NCI-H2196 treated with DMSO at 0.1 percent for 48 hours (cell line): Measurements from ENCODE around the gene STAC3.

Experiments
- DNase-seq: peaks from one replicate; lab custom pipeline; 2025; ENCODE audit not compliant: unreplicated experiment; lab: John Stamatoyannopoulos, UW

STAC3 gene

DNA sequence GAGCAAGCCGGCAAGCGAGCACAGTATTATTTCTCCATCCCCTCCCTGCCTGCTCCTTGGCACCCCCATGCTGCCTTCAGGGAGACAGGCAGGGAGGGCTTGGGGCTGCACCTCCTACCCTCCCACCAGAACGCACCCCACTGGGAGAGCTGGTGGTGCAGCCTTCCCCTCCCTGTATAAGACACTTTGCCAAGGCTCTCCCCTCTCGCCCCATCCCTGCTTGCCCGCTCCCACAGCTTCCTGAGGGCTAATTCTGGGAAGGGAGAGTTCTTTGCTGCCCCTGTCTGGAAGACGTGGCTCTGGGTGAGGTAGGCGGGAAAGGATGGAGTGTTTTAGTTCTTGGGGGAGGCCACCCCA lies 38.3 kb downstream of the STAC3 start:
- no peak for DNase-seq

DNA sequence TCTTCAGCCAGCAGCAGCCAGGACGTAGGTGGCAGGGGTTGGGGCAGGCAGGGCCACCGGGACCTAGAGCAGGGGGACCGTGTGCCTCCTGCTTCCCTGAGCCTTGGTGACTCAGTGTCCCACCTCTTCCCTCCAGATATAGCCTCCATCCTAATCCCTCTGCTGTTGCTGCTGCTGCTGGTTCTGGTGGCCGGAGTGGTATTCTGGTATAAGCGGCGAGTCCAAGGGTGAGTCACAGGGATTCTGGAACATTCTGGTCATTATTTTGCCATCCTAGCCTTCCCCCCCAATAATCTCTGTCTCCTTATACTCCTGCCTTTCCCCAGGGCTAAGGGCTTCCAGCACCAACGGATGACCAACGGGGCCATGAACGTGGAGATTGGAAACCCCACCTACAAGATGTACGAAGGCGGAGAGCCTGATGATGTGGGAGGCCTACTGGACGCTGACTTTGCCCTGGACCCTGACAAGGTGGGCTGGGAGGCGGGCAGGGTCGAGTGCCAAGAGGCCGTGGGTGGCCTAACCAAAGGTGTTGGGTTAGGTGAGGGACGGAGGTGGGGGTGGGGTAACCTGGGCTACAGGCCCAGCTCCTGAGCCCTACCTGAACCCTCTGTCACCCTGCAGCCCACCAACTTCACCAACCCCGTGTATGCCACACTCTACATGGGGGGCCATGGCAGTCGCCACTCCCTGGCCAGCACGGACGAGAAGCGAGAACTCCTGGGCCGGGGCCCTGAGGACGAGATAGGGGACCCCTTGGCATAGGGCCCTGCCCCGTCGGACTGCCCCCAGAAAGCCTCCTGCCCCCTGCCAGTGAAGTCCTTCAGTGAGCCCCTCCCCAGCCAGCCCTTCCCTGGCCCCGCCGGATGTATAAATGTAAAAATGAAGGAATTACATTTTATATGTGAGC lies 38.9 kb downstream of the STAC3 start:
- DNase-seq: no peak

DNA sequence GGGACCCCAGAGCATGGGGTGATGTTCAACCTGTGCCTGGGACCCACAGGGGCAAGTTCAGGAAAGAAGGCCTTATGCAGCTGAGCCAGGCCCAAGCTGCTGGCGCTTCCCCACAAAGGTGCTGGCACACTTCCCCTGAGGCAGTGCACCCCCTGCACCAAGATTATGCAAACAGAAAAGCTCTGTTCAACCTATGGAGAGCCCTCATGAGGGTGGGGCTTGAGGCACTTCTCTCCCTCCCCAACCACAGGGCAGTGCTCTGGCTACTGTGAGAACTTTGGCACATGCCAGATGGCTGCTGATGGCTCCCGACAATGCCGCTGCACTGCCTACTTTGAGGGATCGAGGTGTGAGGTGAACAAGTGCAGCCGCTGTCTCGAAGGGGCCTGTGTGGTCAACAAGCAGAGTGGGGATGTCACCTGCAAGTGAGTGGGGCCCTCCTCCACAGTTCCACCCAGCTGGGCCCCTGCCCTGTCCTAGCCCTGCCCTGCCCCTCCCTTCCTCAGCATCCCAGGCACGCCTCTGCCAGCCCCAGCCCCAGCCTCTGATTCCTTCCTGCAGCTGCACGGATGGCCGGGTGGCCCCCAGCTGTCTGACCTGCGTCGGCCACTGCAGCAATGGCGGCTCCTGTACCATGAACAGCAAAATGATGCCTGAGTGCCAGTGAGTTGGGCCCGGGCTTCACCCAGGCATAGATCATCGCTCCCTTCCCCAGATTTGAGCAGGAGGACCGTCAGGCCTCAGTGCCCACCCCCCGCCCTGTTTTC lies 39.9 kb downstream of the STAC3 start:
- DNase-seq: peak; percentile 50

DNA sequence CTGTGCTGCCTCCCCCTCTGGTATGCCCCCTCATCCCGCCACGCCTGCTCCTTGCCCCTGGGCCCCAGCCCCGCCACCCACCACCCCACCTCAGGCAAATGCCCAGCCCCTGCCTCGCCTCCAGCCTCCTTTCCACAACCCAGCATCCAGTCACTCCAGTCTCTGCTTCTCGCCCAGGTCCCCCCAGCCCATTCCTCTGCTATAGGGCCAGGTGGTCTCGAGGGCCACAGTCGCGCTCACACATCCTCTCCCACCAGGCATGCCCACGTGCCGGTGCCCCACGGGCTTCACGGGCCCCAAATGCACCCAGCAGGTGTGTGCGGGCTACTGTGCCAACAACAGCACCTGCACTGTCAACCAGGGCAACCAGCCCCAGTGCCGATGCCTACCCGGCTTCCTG lies 40.5 kb downstream of the STAC3 start:
- no peak for DNase-seq

DNA sequence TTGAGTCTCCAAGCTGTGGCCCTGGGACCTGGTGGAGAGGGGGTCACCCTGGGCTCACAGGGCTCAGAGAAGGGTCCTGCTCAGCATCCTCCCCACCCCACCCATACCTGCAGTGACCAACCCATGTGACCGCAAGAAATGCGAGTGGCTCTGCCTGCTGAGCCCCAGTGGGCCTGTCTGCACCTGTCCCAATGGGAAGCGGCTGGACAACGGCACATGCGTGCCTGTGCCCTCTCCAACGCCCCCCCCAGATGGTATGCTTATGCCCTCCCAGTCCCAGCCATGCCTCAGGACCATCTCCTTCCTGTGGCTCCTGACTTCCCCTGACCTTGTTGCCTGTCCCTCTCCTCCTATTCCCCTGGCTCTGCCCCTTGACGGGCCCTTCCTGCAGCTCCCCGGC lies 41.1 kb downstream of the STAC3 start:
- no peak for DNase-seq

DNA sequence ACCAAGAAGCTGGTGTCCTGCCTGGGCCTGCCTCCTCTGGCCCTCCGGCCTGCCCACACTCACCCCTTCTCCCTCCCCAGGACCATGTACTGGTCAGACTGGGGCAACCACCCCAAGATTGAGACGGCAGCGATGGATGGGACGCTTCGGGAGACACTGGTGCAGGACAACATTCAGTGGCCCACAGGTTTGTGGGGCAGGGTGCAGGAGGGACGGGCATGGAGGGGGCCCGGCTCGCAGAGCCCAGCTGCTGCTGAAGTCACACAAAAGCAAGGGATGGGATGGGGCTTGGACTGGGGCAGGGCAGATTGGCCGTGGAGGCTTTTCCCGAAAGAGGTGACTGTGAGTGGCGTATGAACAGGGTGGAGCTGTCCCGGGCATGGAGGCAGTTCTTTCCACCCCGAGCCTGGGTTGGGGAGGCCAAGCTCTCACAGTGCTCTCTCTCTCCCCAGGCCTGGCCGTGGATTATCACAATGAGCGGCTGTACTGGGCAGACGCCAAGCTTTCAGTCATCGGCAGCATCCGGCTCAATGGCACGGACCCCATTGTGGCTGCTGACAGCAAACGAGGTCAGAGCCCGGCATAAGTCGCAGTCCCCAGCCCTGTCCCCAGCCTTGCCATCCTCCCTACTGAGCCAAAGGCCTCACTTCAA lies 42.2 kb downstream of the STAC3 start:
- no peak for DNase-seq

DNA sequence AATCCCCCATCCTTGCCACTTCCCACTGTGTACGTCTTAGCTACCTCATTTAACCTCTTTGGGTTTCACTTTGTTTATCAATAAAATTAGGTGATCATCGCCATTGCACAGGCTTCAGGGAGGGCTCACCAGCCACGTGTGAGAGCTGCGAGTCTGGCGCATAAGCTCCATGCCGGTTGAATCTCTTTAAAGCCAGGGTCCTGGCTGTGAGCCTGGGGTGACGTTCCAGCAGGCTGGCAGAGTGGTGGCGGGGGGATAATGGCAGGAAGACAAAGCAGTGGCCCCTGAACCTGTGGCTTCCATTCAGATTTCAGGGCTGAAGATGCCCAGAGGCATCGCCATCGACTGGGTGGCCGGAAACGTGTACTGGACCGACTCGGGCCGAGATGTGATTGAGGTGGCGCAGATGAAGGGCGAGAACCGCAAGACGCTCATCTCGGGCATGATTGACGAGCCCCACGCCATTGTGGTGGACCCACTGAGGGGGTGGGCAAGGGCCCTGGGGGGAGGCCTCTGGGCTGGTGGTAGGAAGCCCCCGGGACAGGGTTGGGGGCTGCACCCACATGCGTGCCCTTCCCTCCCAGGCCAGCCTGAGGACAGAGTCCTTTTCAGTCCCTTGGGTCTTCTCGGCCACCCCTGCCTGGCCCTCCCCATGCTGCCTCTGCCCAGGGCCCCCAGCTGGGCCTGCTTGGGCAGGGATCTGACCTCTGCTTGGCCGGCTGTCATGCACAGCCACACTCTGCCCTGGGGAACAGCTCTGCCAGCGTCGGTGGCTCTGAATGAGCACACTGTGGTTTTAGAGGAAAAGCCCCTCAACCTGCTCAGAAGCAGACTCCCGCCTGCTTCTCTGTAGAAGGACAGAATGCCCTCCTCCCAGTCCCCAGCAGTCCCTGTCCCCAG lies 43.0 kb downstream of the STAC3 start:
- no peak for DNase-seq

DNA sequence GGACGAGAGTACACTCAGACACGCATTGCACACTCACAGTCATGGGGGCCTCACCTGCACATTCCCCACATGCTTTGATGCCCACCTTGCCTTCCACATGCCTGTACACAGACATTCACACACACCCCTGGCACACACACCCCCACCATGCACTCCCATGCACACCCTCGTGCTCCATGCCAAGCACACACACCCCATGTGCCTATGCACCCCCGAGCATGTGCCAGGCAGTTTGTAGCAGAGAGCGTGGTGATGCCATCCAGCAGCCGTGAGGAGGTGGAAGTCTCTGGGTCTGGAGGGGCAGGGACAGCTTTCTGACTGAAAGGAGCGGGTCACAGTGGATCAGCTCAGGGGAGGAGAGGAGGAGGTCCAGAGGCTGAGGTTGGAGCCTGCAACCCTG lies 45.1 kb downstream of the STAC3 start:
- no peak for DNase-seq

DNA sequence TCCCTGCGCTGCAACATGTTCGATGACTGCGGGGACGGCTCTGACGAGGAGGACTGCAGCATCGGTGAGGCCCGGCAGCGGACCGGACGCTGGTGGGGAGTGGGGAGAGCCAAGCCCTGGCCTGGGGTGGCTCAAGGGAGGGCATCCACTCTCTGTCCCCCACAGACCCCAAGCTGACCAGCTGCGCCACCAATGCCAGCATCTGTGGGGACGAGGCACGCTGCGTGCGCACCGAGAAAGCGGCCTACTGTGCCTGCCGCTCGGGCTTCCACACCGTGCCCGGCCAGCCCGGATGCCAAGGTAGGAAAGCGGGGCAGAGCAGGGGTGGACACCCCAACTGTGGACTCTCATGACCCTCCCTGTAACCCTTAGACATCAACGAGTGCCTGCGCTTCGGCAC lies 45.8 kb downstream of the STAC3 start:
- DNase-seq: no peak

DNA sequence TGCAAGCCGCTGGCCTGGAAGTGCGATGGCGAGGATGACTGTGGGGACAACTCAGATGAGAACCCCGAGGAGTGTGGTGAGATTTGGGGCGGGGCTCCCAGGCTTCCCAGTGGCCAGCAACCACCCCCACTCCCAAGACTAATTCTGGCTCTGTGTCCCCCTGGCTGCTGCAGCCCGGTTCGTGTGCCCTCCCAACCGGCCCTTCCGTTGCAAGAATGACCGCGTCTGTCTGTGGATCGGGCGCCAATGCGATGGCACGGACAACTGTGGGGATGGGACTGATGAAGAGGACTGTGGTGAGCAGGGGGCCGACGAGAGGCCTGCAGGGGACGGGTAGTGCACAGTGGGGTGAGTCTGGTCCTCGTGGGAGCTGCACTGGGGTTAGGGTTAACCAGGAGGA lies 46.5 kb downstream of the STAC3 start:
- DNase-seq: no peak

DNA sequence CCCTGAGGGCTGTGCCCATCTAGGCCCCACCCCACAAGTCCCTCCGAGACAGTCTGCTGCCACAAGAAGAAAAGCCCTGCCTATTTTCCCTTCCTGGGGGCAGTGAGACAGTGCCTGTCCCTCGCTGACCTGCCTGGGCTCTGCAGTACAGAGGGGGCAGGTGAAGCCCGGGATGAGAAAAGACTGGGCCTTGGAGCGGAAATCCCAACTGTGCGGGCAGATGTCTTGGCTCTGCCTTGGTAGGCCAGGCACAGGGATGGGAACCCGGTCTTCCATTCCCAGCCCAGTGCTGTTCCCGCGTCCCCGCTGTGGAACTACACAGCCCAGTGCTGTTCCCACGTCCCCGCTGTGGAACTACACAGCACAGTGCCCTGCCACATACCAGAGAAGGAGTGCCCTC lies 47.2 kb downstream of the STAC3 start:
- no peak for DNase-seq

DNA sequence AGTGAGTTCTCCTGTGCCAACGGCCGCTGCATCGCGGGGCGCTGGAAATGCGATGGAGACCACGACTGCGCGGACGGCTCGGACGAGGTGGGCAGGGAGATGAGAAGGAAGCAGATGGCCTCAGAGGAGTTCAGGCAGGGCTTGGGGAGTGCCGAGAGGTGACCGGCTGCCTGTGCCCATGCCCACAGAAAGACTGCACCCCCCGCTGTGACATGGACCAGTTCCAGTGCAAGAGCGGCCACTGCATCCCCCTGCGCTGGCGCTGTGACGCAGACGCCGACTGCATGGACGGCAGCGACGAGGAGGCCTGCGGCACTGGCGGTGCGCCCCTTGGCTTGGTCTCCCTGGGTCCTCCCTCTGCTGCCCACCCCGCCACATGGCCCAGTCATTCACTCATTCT lies 47.8 kb downstream of the STAC3 start:
- no peak for DNase-seq

DNA sequence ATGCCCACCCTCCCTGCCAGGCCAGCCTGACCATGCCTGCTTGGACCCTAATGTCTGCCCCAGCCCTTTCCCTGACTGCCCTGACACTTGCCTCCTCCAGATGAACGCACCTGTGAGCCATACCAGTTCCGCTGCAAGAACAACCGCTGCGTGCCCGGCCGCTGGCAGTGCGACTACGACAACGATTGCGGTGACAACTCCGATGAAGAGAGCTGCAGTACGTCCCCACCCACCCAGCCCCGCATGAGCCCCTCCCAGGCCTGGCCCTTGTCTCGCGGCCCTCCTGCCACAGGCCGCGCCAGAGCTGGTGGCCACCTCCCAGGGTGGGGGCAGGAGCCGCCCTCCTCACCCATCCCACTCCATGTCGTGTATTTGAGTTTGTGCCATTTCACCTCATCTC lies 48.7 kb downstream of the STAC3 start:
- no peak for DNase-seq

DNA sequence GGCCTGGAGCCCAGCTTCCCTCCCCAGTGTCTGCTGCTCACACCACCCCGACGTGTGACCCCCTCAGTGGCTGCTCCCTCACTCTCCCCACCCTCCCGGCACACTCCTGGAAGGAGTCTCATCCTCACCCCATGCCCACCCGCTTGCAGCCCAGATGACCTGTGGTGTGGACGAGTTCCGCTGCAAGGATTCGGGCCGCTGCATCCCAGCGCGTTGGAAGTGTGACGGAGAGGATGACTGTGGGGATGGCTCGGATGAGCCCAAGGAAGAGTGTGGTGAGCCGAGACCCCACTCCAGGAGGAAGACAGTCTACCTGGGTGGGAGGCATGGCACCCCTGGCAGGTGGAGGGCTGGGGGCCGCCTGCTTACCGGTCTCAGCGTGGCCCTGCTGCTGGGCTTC lies 49.4 kb downstream of the STAC3 start:
- no peak for DNase-seq

DNA sequence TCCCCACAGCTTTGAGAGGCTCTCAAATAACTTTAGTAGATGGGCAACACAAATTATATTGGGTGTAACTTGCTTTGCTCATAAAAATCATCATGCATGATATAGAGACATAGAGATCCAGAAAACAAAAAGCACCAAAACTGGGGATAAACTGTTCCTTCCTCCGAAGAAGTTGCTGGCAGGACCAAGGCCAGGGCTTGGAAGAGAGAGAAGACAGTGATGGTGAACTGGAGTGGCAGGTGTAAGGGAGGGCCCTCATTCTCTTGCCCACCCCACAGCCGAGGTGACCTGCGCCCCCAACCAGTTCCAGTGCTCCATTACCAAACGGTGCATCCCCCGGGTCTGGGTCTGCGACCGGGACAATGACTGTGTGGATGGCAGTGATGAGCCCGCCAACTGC lies 49.8 kb downstream of the STAC3 start:
- DNase-seq: no peak

DNA sequence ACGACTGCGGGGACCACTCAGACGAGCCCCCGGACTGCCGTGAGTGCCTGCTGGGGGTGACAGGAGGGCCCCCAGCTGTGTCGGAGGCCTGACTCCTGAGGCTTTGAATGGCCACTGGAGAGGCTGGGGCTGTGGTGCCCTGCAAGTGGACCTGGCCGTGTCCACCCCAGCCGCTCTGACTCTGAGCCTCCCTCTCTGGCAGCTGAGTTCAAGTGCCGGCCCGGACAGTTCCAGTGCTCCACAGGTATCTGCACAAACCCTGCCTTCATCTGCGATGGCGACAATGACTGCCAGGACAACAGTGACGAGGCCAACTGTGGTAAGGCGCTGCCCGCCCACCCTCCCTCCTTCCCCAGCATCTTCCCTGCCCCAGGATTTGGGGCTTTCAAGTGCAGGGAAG lies 50.5 kb downstream of the STAC3 start:
- no peak for DNase-seq

DNA sequence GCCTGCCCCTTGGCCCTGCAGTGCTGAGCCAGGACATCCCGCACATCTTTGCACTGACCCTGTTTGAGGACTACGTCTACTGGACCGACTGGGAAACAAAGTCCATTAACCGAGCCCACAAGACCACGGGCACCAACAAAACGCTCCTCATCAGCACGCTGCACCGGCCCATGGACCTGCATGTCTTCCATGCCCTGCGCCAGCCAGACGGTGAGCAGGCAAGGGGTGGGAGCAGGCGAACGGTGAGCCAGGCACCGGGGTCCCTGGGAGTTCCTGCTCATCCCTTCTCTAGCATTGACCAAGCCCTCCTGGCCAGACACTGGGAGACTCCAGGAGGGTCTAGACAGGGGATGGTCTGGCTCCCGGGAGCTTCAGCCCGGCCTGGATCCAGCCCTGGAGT lies 51.8 kb downstream of the STAC3 start:
- no peak for DNase-seq

DNA sequence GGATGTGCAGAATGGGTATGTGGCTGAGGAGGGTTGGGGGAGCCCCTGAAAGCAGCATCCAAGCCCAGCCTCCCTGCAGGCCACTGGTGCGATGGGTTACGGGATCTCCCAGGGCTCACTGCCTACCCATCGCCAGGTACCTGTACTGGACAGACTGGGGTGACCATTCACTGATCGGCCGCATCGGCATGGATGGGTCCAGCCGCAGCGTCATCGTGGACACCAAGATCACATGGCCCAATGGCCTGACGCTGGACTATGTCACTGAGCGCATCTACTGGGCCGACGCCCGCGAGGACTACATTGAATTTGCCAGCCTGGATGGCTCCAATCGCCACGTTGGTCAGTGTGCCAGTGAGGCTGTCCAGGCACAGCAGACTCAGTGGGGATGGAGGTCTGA lies 52.7 kb downstream of the STAC3 start:
- DNase-seq: no peak

DNA sequence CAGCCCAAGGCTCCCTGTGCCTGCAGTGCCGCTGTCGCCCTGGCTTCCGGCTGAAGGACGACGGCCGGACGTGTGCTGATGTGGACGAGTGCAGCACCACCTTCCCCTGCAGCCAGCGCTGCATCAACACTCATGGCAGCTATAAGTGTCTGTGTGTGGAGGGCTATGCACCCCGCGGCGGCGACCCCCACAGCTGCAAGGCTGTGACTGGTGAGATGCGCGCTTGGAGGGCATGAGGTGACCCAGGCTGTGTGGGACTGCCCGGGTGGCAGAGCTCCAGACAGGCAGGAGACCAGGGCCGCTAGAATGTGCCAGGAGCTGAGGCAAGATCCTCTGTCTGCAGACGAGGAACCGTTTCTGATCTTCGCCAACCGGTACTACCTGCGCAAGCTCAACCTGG lies 54.0 kb downstream of the STAC3 start:
- DNase-seq: no peak

DNA sequence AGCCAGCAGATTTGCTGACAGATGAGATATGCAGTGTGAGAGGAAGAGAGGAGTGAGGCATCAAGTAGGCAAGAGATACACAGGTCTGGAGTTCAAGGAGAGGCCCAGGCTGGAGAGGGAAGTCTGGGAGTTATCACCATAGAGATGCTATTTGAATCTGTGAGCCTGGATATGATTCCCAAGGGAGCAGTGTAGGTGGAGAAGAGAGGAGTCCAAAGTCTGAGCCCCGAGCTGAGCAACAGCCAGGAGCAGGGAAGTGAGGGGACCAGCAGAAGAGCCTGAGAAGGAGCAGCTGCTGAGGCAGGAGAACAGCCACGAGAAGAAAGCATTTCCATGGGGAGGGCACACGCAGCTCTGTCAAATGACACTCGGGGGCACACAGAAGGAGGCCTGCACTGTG lies 54.5 kb downstream of the STAC3 start:
- DNase-seq: no peak
